Left cardiac atrium (tissue), 4 donors: Measurements from ENCODE around the gene C6orf52. TPM values are rescaled to one million over a fixed set of nuclear protein-coding genes. Genes with fewer than 3 reads are reported as not detected.
"Not testable (repeated sequence)": the region's sequence is repeated elsewhere in the genome, so short reads cannot be mapped to it uniquely, and the experiment has no call there.

Experiments
- ATAC-seq, 2 donors: fragments of 200-7000 bp; cut with Tn5 transposase; one replicate each; pipeline ENCODE4 v1.9.1; 2020; ENCODE audit warnings: mild to moderate bottlenecking in 2 of 2, moderate library complexity in 2 of 2
- DNase-seq: peaks from one replicate; pipeline ENCODE4 v3.0.0-alpha.2; 2020
- intact Hi-C, 2 donors: fragments of 100-400 bp; cut with DNase I; formaldehyde crosslinking; loops; one replicate each; pipeline versions ENCODE4 v1.14.1 to v1.15.1; 2022 to 2023
- total RNA-seq, 2 donors: library from RNA; stranded (reverse); fragmentation: NEBNext Ultra II Directional; extraction: Animal tissue kit (Norgen Biotek cat#: 25700); gene quantifications; one replicate each; pipeline ENCODE4 v1.2.1, GENCODE V29; 2021
- donor health status: DM: no; HTN: yes; CAD: no.
- donor health status: DM: no; HTN: yes; CAD: no; lungs with severe emphysema.
- donor health status: DM: yes; HTN: yes; CAD: no.
- donor health status: Dilated cardiomyopathy.

Gene C6orf52
- total RNA-seq, 2 donors from 2014 or later, result not detected

DNA sequence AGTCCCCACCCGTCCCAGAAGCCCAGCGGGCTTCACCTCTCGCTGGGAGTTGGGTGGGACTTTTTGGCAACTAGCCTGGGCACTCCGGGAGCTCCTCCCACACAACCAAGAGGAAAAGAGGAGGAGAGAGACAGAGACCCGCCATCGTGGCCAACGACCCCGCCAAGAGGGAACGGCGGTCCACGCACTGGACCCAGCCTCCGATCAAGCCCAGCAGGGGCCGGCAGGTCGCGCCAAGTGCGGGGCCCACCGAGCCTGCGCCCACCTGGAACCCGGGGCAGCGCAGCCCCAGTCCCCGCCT lies 25.5 kb upstream of the C6orf52 start:
- DNase-seq (peak; percentile 54), ATAC-seq (peak in 1 of 2 donors; percentile 2)
- intact Hi-C loops, result no loop called here

DNA sequence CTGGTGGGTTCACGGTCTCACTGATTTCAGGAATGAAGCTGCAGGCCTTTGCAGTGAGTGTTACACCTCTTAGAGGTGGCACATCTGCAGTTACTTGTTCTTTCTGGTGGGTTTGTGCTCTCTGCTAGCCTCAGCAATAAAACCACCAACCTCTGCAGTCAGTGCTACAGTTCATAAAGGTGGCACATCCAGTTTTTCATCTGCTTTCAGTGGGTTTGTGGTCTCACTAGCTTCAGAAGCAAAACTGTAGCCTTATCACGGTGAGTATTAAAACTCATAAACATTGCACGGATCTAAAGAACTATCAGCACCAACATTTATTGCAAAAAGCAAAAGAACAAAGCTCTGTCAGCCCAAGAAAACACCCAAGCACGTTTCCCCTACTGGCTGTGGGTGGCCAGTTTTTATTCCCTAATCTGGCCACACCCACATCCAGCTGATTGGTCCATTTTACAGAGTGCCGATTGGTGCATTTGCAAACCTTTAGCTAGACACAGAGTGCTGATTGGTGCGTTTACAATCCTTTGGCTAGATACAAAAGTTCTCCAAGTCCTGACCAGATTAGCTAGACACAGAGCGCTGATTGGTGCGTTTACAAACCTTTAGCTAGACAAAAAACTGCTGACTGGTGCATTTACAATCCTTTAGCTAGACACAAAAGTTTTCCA lies 25.0 kb upstream of the C6orf52 start:
- intact Hi-C loops, result no loop called here
- no peak for ATAC-seq

DNA sequence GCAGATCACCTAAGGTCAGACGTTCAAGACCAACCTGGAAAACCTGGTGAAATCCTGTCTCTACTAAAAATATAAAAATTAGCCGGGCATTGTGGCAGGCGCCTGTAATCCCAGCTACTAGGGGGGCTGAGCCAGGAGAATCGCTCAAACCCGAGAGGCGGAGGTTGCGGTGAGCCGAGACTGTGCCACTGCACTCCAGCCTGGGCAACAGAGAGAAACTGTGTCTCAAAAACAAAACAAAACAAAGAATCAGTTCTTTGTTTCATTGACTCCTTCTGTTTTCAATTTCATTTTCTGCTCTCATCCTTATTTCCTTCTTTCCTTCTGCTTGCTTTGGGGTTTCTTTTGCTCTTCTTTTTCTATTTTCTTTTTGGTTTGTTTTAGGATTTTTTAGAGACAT lies 19.5 kb upstream of the C6orf52 start:
- no peak for ATAC-seq
- no peak for DNase-seq
- intact Hi-C loops, result no loop called here

More for the DNA sequence above, 25.0 kb upstream of the C6orf52 start:
- no peak for DNase-seq

DNA sequence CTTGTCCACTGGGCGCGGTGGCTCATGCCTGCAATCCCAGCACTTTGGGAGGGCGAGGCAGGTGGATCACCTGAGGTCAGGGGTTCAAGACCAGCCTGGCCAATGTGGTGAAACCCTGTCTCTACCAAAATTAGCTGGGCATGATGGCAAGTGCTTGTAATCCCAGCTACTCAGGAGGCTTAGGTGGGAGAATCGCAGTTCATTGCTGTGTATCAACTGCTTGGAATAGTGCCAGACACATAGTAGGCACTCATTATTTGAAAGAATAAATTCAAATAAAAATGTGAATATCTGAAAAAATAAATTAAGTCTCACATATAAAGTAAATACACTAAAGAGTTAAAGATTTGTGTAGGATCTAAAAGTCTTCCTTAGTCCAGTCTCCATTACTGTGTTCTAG lies 2.2 kb upstream of the C6orf52 start:
- ATAC-seq (no peak), DNase-seq (no peak)
- intact Hi-C loops, result no loop called here

DNA sequence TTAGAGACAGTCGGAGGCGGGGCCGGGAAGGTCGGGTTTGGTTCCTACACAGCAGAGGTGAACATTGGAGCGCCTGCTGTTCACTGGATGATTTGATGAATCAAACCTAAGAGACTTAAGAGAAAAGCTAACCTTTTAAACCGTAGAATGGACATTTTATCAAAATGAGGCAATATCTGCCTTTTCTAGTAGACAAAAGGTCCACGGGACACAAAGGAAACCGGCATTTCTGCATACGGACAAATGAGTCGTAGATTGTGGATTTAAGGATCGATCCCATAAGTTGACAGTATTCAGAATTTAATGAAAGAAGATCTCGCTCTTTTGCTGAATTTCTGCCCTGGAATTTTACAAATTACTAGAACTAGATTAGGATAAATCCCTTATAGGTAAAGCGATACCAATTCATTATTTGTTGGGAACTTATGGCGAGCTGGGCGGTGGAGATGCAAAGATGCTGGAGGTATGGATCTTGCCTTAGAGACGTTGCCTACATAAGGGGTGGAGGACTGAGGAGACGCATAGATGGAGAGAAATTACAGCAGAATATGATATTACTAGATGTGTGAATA lies 756 bp upstream of the C6orf52 start:
- ATAC-seq, result no peak
- no peak for DNase-seq
- intact Hi-C loops, result loop anchor here in 1 of 2 donors (2.0 kb wide), 2 partner anchors 28 to 52 kb away; partner anchors contain the start of genes TMEM14B and TMEM14C

DNA sequence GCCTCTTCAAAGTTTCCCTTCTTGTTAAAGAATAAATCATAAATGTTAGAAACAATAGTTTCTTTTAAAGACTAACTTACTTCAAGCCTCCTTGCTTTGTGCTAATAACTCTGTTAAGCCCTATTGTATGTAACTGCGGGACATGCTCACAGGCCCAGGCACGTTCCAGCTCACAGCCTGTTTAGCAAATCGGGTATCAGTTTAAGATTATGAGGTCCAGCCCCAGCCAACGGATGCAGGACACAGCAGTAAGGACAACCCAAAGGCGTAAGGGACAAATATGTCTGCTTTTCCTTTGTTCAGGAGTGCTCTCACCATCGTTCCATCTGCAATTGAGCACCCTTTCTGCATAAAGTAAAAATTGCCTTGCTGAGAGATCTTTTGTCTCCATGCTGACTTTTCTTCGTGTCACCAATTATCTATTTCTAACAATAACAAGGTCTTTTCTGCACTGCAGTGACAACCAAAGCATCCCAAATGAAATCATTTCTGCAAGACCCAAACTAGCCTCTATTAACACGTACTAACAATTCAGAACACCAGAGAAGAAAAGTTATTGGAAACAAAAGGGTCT lies 1.4 kb downstream of the C6orf52 start:
- DNase-seq, result no peak
- intact Hi-C loops, result loop anchor here in 1 of 2 donors (5.0 kb wide), 1 partner anchor 181 kb away; no protein-coding TSS in a partner anchor

DNA sequence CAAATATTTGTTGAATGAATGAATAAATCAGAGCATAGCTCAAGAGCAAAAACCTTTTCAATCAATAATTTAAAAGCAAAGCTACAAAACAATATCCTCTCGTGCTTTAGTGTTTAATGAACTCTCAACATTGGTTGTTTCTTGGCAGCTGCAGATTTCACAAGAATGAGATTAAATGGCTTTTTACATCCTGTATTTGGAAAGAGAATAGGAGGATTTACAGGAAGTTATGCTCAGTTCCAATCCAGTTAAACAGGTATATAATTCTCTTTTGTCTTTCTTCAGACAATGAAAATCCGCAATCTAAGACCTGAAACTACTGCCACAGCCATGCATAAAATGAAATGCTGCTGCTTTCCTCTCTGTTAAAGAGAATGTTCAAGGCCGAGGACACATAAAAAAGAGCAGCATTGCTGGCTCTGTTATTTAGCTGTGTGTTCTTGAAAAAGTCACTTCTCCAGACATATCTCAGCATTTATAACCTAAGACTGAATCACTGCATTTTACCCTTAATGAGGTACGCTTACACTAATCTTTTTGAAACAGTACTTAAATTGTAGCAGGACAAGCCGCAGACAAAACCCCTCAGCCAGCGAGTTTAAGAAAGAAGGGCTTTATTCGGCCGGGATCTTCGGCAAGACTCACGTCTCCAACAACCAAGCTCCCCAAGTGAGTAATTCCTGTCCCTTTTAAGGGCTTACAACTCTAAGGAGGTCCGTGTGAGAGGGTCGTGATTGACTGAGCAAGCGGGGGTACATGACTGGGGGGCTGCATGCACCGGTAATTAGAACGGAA lies 3.6 kb downstream of the C6orf52 start:
- intact Hi-C loops, result loop anchor here in 1 of 2 donors (5.0 kb wide), 1 partner anchor 179 kb away; no protein-coding TSS in a partner anchor
- ATAC-seq (no peak), DNase-seq (no peak)

More for the DNA sequence above, 1.4 kb downstream of the C6orf52 start:
- no peak for ATAC-seq

DNA sequence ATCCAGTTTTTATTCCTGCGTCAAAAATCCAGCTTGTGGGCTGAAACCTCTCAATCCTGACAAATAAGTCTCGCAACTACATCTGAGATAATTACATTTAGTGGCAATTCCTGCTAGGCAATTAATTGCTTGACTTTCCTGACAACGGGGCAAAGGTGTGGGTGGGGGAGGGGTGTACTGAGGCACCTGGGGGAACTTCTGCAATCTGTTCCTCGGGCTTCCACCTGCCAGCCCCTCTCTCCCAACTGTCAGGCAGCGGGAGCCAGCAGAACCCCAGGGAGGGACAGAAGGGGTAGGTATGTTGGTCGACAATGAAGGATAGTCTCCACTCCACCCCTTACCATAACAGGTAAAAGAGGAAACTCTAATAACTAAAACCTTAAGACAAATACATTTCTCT lies 6.8 kb downstream of the C6orf52 start:
- intact Hi-C loops, result no loop called here
- no peak for ATAC-seq
- DNase-seq, result no peak

DNA sequence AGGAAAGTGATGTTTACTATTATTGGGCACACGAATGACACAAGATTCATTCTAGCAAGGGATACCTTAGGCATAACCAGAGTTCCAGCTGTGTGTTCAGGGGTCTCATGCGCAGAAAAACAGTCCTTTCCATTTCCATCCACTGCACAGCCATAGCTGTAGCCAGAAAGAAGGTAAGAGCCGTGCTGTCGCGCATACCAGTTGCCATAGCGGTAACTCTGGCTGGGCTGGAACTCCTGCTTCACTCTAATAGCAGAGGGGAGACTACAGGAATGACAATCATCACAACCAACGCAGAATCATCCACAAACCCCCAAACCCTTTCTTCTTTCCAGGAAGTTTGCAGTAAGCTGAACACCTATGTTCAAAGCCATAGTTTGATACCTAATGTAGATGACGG lies 7.5 kb downstream of the C6orf52 start:
- DNase-seq (no peak), ATAC-seq (no peak)
- intact Hi-C loops, result no loop called here

DNA sequence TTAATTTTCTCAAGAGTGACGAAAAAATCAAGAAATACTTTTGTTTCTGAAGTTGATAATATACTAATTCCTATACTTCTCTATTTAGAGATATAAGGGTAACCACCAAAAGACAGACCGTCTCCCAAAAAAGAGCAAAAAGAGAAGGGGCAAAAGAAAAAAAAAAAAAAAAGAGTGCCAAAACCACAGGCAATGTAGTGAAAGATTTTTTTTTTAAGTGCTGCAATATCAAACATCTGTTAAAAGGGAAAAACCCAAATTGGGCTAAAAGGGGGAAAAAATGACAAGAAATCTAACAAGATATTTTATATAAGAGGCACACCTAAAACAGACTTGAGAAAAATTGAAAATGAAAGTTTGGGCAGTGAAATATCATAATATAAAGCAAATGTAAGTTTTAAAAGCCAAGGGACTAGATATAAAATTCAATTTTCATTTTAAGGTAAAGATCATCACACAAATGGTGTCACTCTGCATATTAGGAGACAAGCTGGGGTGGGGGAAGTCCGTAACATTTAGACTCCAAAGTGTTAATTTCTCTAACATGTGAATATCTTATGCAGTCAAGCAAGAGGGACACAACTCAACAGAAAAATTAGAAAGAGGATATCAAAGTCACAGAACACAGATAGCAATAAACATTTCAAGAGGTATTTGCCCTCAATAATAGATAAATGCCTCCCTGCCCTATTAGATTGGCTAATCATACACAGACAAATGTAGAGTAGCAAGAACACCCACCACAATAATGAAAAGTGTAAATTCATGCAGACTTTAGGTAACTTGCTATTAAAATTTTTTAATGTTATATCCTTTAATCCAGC lies 9.1 kb downstream of the C6orf52 start:
- no peak for ATAC-seq
- intact Hi-C loops, result no loop called here
- no peak for DNase-seq

DNA sequence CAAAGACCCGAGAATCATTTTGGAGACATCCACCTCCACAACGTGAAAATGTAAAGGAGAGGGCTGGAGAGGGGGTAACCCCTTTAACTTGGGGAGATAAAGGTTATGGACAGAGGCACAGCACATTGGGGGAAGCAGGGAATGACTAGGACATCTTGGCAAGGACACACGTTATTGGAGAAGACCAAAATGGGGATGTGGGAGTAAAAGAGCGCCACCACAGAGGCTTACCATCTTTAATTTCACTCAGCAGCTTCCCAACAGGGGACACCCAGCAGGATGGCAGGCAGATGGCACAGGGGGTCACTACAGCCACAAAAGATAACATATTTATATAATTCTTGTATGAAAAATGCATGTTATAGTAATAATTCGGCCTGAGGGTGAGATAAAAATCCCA lies 9.8 kb downstream of the C6orf52 start:
- ATAC-seq, result no peak
- DNase-seq, result no peak
- intact Hi-C loops, result no loop called here

DNA sequence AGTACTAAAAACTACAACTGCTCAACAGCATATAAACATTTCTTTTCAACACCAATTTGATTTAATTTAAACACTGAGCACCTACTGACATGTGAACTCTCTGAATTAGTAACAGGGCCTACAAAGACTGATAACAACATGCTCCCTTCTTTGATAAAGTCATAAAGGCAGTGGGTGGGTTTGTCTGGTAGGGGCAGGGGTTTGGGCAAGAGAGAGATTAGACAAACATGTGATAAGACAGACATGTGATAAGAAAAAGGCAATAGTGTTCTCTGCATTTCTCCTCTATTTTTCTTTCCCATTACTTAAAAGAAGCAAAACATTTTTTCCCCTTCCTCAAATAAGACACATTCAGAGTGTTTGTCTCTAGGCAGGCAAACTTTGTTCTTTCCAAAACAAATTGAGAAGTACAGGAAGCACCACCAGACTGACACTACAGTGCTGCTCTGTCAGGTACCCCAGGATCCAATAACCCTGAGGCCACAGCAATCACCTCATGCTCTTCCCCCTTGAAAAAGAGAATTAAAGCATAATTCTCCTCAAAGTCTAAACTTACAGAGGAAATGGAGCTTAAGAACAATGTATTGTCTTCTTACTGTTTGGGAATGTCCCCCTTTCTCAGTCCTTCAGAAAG lies 11.9 kb downstream of the C6orf52 start:
- DNase-seq (no peak), ATAC-seq (no peak)
- intact Hi-C loops, result no loop called here

DNA sequence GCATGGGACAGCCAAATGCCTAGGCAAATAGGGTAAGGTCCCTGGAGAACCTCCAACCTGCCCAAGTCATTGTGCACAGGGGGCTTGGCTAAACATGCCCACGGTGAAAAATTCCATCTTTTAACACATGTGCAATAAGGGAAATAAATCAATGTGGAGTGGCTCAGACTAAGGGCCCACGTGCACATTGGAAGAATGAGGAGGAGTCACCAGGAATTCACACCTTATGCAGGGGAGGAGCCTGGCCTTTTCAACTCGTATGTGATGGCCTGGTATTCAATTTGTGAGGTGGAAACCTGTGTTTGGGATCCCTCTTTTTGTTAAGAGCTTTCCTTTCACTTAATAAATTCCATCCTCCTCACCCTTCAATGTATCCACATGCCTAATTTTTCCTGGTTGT lies 12.6 kb downstream of the C6orf52 start:
- ATAC-seq, result no peak
- intact Hi-C loops, result no loop called here
- DNase-seq, result no peak

DNA sequence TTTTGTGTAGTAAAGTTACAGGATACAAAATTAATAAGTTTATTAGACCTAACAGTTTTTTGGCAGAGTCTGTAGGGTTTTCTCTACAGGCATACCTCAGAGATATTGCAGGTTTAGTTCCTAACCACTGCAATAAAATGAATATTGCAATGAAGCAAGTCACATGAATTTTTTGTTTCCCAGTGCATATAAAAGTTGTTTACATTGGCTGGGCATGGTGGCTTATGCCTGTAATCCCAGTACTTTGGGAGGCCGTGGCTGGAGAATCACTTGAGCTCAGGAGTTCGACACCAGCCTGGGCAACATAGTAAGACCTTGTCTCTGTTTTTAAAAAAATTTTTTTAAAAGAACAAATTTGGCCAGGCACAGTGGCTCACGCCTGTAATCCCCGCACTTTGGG lies 16.0 kb downstream of the C6orf52 start:
- intact Hi-C loops, result no loop called here
- no peak for ATAC-seq
- DNase-seq, result no peak

DNA sequence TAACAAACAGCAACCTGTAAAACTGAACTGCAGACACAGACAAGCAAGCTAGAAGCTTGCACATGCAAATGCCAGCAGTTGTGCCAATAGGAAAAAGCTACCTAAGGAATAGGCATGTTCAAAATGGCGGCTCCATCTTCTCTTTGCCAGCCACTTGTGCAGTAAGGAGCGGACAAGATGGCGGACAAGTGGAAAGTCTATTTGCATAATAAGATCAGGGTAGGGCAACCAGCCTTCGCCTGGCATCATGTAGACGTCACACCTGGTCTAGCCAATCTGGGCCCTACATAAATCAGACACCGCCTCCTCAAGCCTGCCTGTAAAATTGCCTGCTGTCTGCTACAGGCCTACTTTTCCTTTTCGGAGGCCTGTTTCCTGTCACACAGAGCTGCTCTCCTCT lies 18.0 kb downstream of the C6orf52 start:
- intact Hi-C loops, result no loop called here
- ATAC-seq (no peak), DNase-seq (no peak)

DNA sequence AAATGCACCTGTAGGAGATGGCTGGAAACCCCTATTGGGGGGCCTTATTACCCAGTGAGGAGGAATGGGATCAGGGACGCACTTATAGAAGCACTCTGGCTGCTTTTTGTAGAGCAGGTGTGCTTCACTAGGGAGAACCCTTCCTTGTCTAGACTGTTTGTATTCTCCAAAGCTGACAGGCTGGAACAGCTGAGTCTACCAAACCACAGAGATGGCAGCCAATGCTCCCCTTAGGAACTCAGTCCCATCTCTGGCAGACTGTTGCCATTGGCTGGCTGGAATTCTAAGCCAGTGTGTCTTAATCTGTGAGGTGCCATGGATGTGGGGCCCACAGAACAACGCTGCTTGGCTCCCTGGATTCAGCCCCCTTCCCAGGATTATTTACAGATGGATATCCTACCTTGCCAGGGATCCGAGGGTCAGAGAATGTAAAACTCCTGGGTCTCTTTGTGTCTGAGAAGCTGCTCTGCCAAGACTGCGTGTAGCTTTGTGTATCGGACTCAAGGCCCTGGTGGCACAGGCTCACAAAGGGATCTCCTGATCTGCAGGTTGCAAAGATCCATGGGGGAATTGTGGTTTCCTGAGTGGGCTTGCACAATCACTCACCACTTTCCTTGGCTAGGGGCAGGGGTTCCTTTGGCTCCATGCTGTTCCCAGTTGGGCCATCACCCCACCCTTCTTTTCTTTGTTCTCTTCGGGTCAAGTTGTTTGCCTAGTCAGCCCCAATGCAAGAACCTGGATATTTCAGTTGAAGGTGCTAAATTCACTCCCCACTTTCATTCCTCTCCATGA lies 26.1 kb downstream of the C6orf52 start:
- DNase-seq, result no peak
- no peak for ATAC-seq
- intact Hi-C loops, result no loop called here

DNA sequence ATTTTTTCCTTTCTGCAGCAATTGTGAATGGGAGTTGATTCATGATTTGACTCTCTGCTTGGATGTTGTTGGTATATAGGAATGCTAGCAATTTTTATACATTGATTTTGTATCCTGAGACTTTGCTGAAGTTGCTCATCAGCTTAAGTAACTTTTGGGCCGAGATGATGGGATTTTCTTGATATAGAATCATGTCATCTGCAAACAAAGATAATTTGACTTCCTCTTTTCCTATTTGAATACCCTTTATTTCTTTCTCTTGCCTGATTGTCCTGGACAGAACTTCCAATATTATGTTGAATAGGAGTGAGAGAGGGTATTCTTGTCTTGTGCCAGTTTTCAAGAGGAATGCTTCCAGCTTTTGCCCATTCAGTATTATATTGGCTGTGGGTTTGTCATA lies 28.8 kb downstream of the C6orf52 start:
- DNase-seq, ATAC-seq, intact Hi-C loops: not testable (repeated sequence)

DNA sequence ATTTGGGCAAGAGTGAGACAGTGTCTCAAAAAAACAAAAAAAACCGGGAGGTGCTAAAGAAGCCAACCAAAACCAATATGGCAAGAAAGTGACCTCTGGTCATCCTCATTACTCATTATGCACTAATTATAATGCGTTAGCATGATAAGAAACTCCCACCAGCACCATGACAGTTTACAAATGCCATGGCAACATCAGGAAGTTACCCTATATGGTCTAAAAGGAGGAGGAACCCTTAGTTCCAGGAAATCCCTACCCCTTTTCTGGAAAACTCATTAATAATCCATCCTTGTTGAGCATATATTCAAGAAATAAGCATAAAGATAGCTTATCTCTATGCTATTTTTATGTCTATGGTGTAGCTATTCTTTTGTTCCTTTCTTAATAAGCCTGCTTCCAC lies 31.7 kb downstream of the C6orf52 start:
- intact Hi-C loops, result no loop called here
- no peak for DNase-seq
- no peak for ATAC-seq
